A204.1 (cell line): ENCODE results near the gene TM4SF18.

Experiments
- FAIRE-seq: peaks from 2 replicates; lab custom pipeline; 2012; peaks lifted over from hg19 to GRCh38; lab: Jason Lieb, UNC

The TM4SF18 gene

DNA sequence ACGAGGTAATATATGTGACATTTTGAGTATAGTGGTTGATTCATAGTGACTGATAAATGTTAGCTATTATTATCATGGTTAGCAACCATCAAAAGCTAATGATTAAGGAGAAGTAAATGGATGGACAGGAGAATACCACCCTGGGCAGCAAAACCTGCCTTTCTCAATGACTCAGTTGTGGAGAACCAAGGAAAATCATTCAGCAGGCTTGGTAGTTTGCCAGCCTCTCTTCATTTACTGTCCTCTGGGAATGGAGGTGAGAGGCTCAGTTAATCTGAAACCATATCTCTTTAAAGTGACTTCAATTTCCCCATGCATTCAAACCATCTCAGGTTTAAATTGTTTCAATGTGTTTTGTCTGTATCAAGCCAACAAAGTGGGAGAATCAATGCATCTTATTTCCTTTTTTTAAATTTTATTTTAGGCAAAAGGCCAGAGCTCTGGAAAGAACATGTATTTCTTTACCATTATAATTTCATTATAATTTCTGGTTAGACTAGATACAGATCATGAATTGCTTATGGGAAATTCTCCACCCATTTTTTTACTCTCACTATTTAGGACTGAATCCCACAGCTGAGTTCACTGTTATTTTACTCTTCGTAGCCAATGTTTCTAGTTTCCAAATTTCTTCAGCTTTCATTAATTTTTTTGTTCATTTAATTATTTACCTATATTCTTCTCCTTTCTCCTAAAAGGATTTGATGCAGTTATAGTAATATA lies 2.7 kb downstream of the TM4SF18 start:
- FAIRE-seq = peak; percentile 99

DNA sequence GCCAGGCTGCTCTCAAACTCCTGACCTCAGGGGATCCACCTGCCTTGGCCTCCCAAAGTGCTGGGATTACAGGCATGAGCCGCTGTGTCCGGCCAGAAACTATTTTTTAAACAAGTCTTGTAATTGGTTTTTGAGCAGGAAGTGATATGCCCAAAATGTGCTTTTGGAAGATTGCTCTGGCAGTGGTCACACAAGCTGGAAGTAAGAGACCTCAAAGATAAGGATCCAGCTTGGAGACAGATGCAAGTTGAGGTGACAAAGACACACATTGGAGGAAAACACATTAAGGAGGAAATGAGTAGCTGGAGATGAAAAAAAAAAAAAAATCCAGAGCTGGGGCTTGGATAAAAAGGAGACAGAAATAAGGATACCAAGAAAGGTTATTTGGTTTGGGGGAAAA lies 6.3 kb downstream of the TM4SF18 start:
- FAIRE-seq = no peak

DNA sequence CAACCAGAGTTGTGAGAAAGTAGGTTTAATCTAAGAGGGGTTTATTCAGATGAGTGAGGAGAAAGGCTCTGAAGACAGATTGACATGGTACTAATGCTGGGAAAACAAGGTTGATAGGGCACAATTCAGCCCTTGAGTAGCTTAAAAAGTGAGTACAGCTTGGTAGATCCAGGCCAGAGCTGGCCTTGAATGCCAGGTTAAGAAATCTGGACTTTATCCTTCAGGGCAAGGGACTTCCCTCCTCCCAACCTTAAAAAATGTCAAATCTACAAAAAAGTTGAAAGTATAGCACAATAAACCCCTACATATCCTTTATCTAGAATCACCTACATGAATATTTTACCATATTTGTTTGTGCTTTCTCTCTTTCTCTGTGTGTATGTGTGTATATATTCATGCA lies 7.9 kb downstream of the TM4SF18 start:
- FAIRE-seq = no peak

DNA sequence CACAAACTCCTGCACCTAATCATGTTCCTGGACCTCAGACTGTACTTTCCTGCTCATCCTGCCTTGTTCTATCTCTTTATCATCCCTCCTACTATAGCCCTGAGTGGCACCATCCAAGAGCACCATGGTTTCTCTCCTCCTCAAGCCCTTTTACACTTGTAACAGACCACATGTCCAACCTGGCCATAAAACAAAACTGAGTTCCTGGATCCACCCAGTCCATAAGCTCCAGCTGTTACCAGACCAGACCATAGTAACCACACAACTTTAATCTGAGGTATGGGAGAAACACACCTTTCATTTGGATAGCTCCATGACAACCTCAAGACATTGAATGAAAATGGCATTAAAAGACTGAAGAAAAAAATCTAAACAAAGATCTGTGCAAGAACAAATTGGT lies 9.1 kb downstream of the TM4SF18 start:
- FAIRE-seq = no peak

DNA sequence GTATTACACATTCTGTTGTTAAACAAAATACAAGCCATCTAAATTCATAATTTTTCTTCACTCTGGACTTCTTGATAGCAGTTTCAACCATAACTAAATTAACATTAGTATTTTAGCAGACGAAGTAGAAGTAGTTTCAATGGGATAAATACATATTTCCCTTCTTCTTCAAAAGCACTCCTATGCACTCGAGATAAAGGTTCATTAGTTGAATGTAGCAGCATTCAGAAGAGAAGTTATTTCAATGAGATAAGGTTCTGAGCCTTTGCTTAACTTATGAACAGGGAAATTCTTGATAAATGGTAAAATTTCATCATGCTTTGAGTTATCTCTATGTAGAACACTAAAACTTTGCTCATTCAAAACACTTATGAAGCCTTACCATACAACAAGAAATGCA lies 11.8 kb downstream of the TM4SF18 start:
- no peak for FAIRE-seq

DNA sequence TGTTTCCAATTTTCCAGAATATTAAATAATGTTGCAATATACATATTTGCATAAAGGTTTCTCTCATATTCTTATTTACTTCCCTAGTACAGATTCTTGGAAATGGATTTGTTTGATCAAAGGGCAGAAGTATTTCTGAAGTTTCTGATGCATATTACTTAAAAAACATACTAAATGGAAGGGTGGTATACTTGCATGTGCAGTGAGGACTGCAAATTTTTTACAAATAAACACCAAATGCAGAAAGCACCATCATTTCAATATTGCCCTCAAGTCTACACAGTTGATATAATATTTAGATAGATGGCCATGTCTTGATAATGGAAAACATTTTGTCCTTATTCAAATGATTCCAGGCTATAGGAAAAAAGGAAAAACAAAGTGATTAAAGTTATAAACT lies 12.3 kb downstream of the TM4SF18 start:
- FAIRE-seq = no peak

DNA sequence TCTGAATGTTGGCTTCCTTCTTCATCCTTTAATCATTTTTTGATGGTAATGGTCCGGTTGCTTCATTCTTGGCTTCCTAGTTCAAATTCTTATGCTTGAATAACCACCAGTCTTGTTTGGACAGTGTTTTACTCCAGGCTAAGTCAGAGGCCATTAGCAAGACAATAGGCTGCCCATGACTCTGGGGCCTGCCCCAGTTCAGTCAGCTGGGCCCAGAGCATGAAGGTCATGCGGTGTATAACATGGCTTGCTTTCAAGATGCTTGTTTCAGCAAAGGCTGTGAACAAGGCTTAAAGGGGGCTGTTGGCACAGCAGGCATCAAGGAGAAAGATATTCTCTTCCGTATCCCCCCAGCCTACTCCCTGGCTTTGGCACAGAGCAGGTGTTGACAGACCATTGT lies 13.7 kb downstream of the TM4SF18 start:
- no peak for FAIRE-seq

DNA sequence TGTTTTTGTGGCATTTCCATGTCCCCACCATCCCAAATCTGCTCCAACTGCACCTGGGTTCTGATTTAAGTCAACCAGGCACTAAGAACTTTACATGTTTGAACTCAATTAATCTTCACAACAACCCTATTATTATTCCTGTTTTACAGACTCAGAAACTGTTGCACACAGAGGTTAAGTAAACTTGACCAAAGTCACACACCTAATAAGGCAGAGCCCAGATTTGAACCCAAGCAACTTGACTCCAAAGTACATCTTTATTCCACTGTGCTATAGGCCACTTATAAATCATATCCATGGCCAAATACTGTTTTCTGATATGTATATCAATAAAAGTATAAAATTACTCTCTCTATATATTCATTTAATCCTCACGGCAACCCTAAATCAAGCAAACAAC lies 16.4 kb downstream of the TM4SF18 start:
- no peak for FAIRE-seq

DNA sequence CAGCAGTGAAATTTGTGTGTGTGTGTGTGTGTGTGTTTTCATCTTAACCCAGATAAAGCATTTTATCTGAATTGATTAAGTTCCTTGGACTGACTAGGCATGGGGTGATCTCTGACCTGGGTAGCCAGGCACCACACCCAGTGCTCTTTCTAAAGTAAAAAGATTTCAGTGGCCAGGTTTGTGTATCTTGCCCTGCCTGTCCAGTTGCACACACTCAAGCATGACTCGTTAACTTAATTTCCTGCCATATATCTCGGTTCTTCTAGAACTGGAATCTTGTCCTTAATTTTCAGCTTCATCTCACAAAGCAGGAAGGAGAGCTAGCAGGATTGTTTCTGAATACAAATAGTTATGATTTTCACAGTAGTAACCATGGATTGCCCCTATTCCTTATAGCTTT lies 17.0 kb downstream of the TM4SF18 start:
- no peak for FAIRE-seq

DNA sequence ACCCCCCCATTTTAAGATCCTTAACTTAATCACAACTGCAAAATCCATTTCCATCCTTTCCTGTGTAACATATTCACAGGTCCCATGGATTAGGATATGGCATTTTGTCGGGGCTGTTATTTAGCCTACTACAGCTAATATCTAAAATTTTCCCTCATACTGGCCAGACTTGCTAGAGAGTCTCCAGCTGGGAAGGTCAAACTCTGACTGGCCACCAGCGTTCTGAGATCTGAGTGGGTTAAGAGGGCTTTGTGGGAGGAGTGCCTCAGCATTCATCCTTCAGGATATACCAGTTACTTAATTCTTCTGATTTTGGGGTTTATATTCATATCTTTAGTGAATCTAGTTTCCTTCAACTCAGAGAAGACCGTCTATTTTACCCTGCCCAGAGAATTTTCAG lies 17.7 kb downstream of the TM4SF18 start:
- no peak for FAIRE-seq

DNA sequence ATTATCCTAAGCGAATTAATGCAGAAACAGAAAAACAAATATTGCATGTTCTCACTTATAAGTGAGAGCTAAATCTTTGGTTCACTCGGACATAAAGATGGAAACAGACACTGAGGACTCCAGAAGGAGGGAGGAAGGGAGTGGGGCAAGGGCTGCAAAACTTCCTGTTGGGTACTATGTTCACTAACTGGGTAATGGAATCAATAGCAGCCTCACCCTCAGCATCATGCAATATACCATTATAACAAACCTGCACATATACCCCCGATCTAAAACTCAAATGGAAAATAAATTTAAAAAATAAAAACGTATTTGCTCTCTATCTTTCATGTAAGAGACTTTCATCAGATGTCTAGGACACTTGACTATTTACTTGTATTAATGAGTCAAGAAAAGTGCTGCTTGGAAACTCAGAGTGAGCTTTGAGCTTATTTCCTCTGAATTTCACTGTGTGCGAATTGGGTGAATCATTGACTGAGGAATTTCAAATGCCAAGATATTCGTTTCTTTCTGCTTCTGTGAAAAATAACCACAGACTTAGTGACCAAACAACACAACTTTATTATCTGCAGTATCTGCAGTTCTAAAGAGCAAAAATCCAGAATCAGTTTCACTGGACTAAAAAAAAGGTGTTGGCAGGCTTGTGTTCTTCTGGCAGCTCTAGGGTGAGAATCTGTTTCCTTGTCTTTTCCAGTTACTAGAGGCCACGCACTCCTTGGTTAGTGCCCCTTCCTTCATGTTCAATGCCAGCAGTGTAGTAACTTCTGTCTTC lies 18.4 kb downstream of the TM4SF18 start:
- no peak for FAIRE-seq

DNA sequence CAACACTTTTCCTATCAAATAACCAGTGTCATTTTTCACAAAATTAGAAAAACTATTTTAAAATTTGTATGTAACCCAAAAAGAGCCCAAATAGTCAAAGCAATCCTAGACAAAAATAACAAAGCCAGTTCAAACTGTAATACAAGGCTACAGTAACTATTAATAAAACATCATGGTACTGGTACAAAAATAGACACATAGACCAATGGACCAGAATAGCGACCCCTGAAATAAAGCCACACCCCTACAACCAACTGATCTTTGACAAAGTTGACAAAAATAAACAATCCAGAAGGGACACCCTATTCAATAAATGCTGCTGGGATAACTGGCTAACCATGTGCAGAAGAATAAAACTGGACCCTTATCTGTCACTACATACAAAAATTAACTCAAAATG lies 19.9 kb downstream of the TM4SF18 start:
- FAIRE-seq = no peak

DNA sequence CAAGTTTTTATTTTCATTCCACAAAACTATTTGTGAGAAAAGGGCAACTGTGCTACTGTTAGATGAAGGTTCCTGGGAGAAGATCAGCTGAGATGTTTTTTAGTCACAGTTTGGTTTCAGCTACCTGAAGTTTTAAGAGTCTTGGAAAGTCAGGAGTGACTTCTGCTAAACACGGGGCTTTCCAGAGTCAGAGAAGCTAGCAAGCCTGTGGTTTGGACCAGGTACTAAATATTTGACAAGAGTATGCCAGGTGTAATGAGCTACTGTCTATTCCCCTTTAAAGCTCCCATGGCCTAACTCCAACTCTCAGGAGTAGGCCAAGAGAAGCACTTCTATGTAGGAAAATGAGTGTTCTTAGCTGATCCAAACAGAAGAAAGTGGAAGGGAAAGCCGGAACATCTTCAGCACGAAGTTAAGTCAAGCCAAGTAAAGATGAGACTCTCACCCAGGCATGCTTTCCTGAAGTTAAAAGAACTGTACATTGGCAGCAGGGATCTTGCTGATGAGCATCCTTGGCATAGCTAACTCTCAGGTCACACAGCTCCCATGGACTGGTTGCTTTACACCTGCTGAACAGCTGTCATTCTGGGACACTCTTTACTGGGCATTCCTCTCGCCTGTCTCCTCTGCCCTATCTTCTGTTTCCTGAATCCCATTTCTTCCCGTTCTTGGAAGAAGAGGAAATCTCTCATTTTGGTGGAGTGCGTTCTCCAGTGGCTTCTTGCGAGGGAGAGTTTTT lies 22.5 kb downstream of the TM4SF18 start:
- no peak for FAIRE-seq

DNA sequence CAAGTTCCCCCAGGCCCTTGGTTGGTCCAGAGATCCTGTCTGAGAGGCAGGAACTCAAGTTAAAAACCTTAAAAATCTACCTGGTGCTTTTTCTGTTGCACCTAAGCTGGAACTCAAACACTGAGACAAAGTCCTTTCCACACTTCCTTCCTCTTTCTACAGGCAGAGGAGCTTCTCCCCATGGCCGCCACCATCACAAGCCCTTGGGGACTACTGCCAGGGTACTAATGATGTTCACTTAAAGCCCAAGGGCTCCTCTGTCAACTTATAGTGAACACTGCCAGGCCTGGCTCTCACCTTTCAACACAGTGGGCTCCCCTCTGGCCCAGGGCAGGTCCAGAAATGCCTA lies 26.0 kb downstream of the TM4SF18 start:
- FAIRE-seq = no peak

DNA sequence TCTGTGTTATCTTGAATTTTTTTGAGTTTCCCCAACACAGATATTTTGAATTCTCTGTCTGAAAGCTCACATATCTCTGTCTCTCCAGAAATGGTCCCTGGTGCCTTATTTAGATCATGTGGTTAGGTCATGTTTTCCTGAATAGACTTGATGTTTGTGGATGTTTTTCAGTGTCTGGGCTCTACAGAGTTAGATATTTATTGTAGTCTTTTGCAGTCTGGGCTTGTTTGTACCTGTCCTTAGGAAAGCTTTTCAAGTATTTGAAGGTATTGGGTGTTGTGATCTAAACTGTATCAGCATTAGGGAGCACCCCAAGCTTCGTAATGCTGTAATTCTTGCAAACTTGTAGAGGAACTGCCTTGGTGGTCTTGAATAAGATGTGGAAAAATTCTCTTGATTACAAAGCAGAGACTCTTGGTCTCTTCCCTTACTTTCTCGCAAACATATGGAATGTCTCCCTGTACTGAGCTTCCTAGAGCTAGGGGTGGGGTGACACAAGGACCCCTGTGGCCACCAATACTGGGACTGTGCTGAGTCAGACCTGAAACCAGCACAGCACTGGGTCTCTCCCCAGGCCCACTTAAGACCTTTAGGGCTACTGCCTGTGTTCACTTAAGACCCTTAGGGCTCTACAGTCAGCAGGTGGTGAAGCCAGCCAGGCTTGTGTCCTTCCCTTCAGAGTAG lies 26.5 kb downstream of the TM4SF18 start:
- FAIRE-seq = no peak

DNA sequence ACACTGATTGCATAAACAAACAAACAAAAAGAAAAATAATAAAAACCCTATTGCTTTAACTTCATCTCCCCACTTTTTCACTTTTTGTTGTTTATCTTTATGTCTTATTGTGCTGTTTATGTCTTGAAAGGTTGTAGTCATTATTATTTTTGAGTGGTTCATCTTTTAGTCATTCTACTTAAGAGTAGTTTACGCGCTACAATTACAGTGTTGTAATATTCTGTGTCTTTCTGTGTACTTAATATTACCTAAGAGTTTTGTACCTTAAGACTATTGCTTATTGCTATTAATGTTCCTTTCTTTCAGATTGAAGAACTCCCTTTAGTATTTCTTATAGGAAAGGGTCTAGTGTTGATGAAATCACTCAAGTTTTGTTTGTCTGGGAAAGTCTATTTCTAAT lies 28.1 kb downstream of the TM4SF18 start:
- FAIRE-seq = peak; percentile 40

DNA sequence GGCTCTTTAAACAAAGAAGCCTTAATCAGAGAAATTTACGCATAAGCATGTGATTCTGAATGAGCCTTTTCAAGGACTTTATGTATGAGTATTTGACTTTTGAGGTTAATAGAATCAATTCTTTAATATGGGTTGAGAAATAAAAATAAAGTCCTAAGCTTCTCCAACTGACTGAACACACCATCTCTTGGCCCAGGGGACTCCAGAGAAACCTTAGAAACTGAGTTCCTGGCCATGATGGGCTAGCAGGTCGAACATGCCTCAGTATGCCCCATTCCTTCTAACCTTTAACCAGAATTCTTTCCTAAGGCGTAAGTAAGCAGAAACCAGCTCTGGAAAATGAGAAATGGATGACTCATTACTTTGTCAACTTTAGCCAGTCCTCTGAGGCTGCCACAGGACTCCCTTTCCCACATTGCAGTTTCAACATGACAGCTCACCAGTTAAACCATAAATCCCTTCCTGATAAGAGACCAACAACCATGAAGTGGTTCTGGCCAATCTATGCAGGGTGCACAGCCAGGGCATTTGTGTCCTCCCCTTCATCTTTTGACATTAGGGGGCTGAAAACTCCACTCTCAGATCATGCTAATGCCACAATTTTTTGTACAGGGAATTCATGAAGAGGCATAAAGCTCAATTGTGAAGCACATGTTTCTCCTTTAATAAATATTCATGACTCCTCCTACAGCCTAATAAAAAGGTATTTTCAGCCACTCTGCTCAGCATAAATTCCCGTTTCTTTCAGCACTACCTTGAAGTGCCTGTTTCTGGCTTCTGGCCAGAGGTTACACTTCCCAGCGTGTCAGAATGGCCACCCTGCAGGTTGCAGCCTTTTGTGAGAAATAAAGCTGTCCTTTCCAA lies 33.3 kb downstream of the TM4SF18 start:
- FAIRE-seq = peak; percentile 14

DNA sequence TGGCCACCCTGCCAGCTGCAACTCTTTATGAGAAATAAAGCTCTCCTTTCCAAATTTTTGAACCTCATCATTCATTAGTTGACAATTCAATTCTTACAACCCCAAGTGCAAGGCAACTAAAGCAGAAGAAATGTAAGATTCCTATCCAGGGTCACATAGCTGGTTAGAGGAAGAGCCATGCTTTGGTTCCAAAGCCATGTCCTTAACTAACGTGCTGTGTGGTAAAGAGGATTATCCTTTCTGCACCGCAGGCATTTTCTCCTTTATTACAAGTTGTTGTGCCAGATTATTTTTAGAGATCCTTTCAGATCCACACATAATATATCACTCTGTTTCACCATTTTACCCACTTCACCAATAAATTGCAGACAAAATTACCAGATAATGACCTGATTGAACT lies 36.5 kb downstream of the TM4SF18 start:
- FAIRE-seq = no peak

DNA sequence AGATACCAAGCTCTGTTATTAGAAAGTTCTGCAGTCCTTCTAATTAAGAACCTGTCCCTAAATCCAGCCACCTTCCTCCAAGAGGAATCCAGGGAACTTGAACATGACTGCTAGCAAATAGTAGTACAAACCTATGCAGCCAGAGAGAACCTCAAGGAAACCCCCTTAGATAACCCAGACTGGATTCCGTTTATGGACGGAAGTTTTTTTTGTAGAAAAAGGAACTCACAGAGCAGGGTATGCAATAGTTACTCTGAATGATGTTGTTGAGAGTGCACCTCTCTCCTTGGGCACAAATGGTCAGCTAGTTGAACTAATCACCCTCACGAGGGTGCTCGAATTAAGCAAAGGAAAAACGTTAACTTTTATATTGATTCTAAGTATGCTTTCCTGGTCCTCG lies 40.8 kb downstream of the TM4SF18 start:
- no peak for FAIRE-seq

DNA sequence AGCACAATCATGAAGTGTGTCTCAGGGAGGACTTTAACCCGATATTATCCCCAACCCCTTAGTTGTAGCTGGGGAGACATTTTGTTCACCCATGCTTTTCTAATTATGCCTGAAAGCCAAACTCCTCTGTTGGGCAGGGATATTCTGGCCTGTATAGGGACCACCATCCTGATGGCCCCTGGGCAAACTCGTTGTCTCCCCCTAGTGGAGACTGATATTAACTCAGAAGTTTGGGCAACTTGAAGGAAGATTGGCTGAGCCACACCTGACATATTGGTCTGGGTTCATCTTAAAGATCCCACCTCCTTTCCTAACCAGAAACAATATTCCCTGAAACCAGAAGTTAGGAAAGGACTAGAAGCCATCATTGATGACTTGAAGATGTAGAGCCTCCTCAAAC lies 42.3 kb downstream of the TM4SF18 start:
- FAIRE-seq = no peak

DNA sequence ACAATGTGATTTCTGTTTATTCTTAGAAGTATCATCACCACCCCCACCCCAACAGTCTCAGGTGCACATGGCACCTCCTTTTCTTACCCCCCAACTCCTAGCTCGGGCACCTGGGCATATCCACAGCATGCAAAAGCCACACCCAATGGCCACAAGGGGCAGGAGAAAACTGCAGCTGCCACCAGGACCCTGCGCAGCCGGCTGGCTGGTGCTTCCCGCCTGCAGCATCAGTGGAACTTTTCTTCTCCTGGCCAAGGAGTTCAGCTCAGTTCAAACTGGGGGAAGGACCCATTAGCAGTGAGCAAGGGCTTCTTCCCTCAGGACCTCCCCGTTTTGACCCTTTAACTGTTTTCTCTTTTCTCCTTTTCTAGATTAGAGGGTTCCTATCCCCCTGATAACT lies 44.8 kb downstream of the TM4SF18 start:
- no peak for FAIRE-seq

DNA sequence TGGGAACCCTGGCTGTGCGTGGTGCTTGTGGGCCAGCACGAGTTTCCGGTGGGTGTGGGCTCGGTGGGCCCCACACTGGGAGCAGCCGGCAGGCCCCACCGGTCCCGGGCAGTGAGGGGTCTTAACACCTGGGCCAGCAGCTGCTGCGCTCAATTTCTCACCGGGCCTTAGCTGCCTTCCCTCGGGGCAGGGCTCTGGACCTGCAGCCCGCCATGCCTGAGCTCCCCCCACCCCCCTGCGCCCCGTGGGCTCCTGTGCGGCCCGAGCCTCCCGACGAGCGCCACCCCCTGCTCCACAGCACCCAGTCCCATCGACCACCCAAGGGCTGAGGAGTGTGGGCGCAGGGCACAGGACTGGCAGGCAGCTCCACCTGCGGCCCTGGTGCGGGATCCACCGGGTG lies 49.4 kb downstream of the TM4SF18 start:
- FAIRE-seq = no peak
